H9 (cell line): ENCODE data around the gene SMIM13. TPM values are rescaled to one million over a fixed set of nuclear protein-coding genes. Genes with fewer than 3 reads are reported as not detected.

Experiments used
- DNase-seq: peaks from one replicate; pipeline ENCODE4 v3.0.0-alpha.2; 2017
- H2AFZ ChIP-seq: one replicate; pipeline ENCODE4 v1.6.1; 2013; ENCODE audit warnings: mild to moderate bottlenecking, low read length, control low read depth, moderate library complexity
- H2AK5ac ChIP-seq: 2 replicates; pipeline ENCODE4 v1.6.1; 2013; ENCODE audit warnings: low read length, control low read depth, mixed read lengths; ENCODE audit not compliant: insufficient read length
- H2BK120ac ChIP-seq: one replicate; pipeline ENCODE4 v1.6.1; 2013; ENCODE audit warnings: low read depth, mild to moderate bottlenecking, low read length, control low read depth, inconsistent platforms; ENCODE audit not compliant: poor library complexity, severe bottlenecking
- H2BK12ac ChIP-seq: 2 replicates; pipeline ENCODE4 v1.6.1; 2013; ENCODE audit warnings: low read length, control low read depth, mixed read lengths, low read depth; ENCODE audit not compliant: insufficient read length
- H2BK15ac ChIP-seq: 2 replicates; pipeline ENCODE4 v1.6.1; 2013; ENCODE audit warnings: low read depth, low read length, control low read depth
- H2BK20ac ChIP-seq: one replicate; pipeline ENCODE4 v1.6.1; 2013; ENCODE audit warnings: low read depth, mild to moderate bottlenecking, low read length, control low read depth, inconsistent platforms; ENCODE audit not compliant: poor library complexity, severe bottlenecking
- H2BK5ac ChIP-seq: 2 replicates; pipeline ENCODE4 v1.6.1; 2013; ENCODE audit warnings: low read length, control low read depth, mixed read lengths; ENCODE audit not compliant: insufficient read length
- H3K14ac ChIP-seq: 2 replicates; pipeline ENCODE4 v1.6.1; 2013; ENCODE audit warnings: low read length, control low read depth; ENCODE audit not compliant: insufficient read depth
- H3K18ac ChIP-seq: 2 replicates; pipeline ENCODE4 v1.6.1; 2013; ENCODE audit warnings: low read depth, mild to moderate bottlenecking, mixed read lengths, low read length, control low read depth; ENCODE audit not compliant: insufficient read length
- H3K23ac ChIP-seq: 2 replicates; pipeline ENCODE4 v1.6.1; 2013; ENCODE audit warnings: low read length, control low read depth, mixed read lengths, low read depth; ENCODE audit not compliant: insufficient read length
- H3K23me2 ChIP-seq: 2 replicates; pipeline ENCODE4 v1.6.1; 2013; ENCODE audit warnings: low read depth, mild to moderate bottlenecking, mixed read lengths, low read length, control low read depth; ENCODE audit not compliant: insufficient read length, poor library complexity, severe bottlenecking
- H3K27ac ChIP-seq: 2 replicates; pipeline ENCODE4 v1.5.1; 2013; ENCODE audit warnings: low read length, control low read depth, mixed read lengths, low read depth; ENCODE audit not compliant: insufficient read length
- H3K27me3 ChIP-seq: 2 replicates; pipeline ENCODE4 v1.6.1; 2013; ENCODE audit warnings: low read length, control low read depth, inconsistent platforms; ENCODE audit not compliant: insufficient read depth
- H3K4ac ChIP-seq: 2 replicates; pipeline ENCODE4 v1.6.1; 2013; ENCODE audit warnings: low read depth, mild to moderate bottlenecking, control low read depth, inconsistent platforms, low read length, moderate library complexity
- H3K4me1 ChIP-seq: 2 replicates; pipeline ENCODE4 v1.6.1; 2013; ENCODE audit warnings: low read length, control low read depth, inconsistent platforms; ENCODE audit not compliant: insufficient read depth
- H3K4me2 ChIP-seq: 2 replicates; pipeline ENCODE4 v1.6.1; 2013; ENCODE audit warnings: low read length, control low read depth, mixed read lengths; ENCODE audit not compliant: insufficient read length, insufficient read depth
- H3K56ac ChIP-seq: 2 replicates; pipeline ENCODE4 v1.6.1; 2013; ENCODE audit warnings: low read depth, mild to moderate bottlenecking, mixed read lengths, low read length, control low read depth; ENCODE audit not compliant: insufficient read length
- H3K79me1 ChIP-seq: 2 replicates; pipeline ENCODE4 v1.6.1; 2013; ENCODE audit warnings: low read depth, mild to moderate bottlenecking, moderate library complexity, low read length, control low read depth, inconsistent platforms; ENCODE audit not compliant: insufficient read depth, poor library complexity, severe bottlenecking
- H3K79me2 ChIP-seq: 2 replicates; pipeline ENCODE4 v1.6.1; 2013; ENCODE audit warnings: low read length, control low read depth, inconsistent platforms; ENCODE audit not compliant: insufficient read depth
- H3K9ac ChIP-seq: 2 replicates; pipeline ENCODE4 v1.6.1; 2013; ENCODE audit warnings: low read length, control low read depth, mixed read lengths; ENCODE audit not compliant: insufficient read length; ENCODE audit errors: extremely low read depth
- H3K9me3 ChIP-seq: one replicate; pipeline ENCODE4 v1.6.1; 2013; ENCODE audit warnings: low read depth, low read length, inconsistent platforms; ENCODE audit not compliant: control insufficient read depth
- H3T11ph ChIP-seq: one replicate; pipeline ENCODE4 v1.6.1; 2013; ENCODE audit warnings: mild to moderate bottlenecking, low read length, control low read depth, inconsistent platforms
- H4K20me1 ChIP-seq: one replicate; pipeline ENCODE4 v1.6.1; 2013; ENCODE audit not compliant: control insufficient read depth, insufficient read length, insufficient read depth
- H4K5ac ChIP-seq: 2 replicates; pipeline ENCODE4 v1.6.1; 2013; ENCODE audit warnings: low read depth, mild to moderate bottlenecking, mixed read lengths, low read length, control low read depth; ENCODE audit not compliant: insufficient read length
- H4K8ac ChIP-seq: replicated peaks from 2 replicates; pipeline ENCODE4 v1.6.1; 2013; ENCODE audit warnings: low read length, control low read depth, mixed read lengths, low read depth; ENCODE audit not compliant: insufficient read length
- H4K91ac ChIP-seq: 2 replicates; pipeline ENCODE4 v1.6.1; 2013; ENCODE audit warnings: low read depth, mild to moderate bottlenecking, moderate library complexity, mixed read lengths, low read length, control low read depth; ENCODE audit not compliant: insufficient read length
- H3K27ac Mint-ChIP-seq, 3 experiments: 2 replicates in 2 of 3; 3 replicates in 1 of 3; pipeline ENCODE4 v1.8.0; 2020 to 2021; ENCODE audit warnings: mixed read lengths in 3 of 3, mild to moderate bottlenecking in 1 of 3, moderate library complexity in 1 of 3
- H3K27me3 Mint-ChIP-seq: 2 replicates; pipeline ENCODE4 v1.8.0; 2021; ENCODE audit warnings: low read depth, mild to moderate bottlenecking, moderate library complexity, mixed read lengths
- H3K36me3 Mint-ChIP-seq, 3 experiments: 2 replicates in 2 of 3; 3 replicates in 1 of 3; pipeline ENCODE4 v1.8.0; 2020 to 2021; ENCODE audit warnings: low read depth in 3 of 3, mixed read lengths in 3 of 3; ENCODE audit not compliant: insufficient read depth in 1 of 3
- H3K4me1 Mint-ChIP-seq, 2 experiments: 2 replicates each; pipeline ENCODE4 v1.8.0; 2020; ENCODE audit warnings: mixed read lengths in 2 of 2
- H3K4me3 Mint-ChIP-seq, 2 experiments: 2 replicates in 1 of 2; 3 replicates in 1 of 2; pipeline ENCODE4 v1.8.0; 2020 to 2021; ENCODE audit warnings: mild to moderate bottlenecking in 2 of 2, mixed read lengths in 2 of 2, moderate library complexity in 1 of 2
- H3K9me3 Mint-ChIP-seq, 2 experiments: 2 replicates in 1 of 2; 3 replicates in 1 of 2; pipeline ENCODE4 v1.8.0; 2020; ENCODE audit warnings: mild to moderate bottlenecking in 2 of 2, mixed read lengths in 2 of 2, moderate library complexity in 1 of 2
- CTCF ChIP-seq: fragments of 200-600 bp; sonication (generic); conservative IDR thresholded peaks from 3 replicates; pipeline ENCODE4 v1.8.0; 2021; ENCODE audit warnings: antibody characterized with exemption, mild to moderate bottlenecking
- WGBS: extraction: QIAGEN DNeasy Blood & Tissue Kit; methylation state at CpG from one replicate; pipeline ENCODE4 v1.1.7; 2013; ENCODE audit warnings: missing lambda C conversion rate, low lambda C conversion rate, mixed read lengths; ENCODE audit not compliant: insufficient read length; ENCODE audit errors: extremely low coverage; 5-methylcytosine and 5-hydroxymethylcytosine counted together
- total RNA-seq: library from RNA; stranded (reverse); gene quantifications from 2 replicates; pipeline ENCODE4 v1.2.1, GENCODE V29; 2021

The SMIM13 gene
- total RNA-seq, 1 experiment from 2014 or later, result 10.6 TPM

- no peak overlapping the region for H3K4ac ChIP-seq
- H3K27me3 ChIP-seq, result no peaks in the 10 kb centered on the region
- no peak overlapping the region for H3K23ac ChIP-seq
- no peak overlapping the region for H2BK120ac ChIP-seq
- H3K4me3 Mint-ChIP-seq, result no peak overlapping the region
- no peaks in the 10 kb centered on the region for H3K79me2 ChIP-seq
- no CpG with 5 or more reads among the region's 2 CpGs for WGBS
- H2AK5ac ChIP-seq, result no peak overlapping the region
- no peaks in the 10 kb centered on the region for H3K36me3 Mint-ChIP-seq
- H4K5ac ChIP-seq, result no peak overlapping the region
- no peaks in the 10 kb centered on the region for H3K27me3 Mint-ChIP-seq
- no peak overlapping the region for H3K4me2 ChIP-seq
- no peak for TF ChIP-seq CTCF
- no peaks in the 10 kb centered on the region for H4K20me1 ChIP-seq
- H3T11ph ChIP-seq, result no peak overlapping the region
- no peaks in the 10 kb centered on the region for H3K79me1 ChIP-seq
- H2BK5ac ChIP-seq, result no peak overlapping the region
- peaks cover 16% of the 10 kb centered on the region in 2 experiments for H3K4me1 Mint-ChIP-seq
- no peak overlapping the region for H3K14ac ChIP-seq
- no peak overlapping the region for H4K91ac ChIP-seq
- no peak overlapping the region for H3K27ac ChIP-seq
- H3K9ac ChIP-seq, result no peak overlapping the region
- H3K23me2 ChIP-seq, result no peaks in the 10 kb centered on the region
- H2BK12ac ChIP-seq, result no peak overlapping the region
- no peaks in the 10 kb centered on the region for H3K9me3 ChIP-seq
- H4K8ac ChIP-seq, result no peak overlapping the region
- H3K27ac Mint-ChIP-seq, result no peak overlapping the region
- no peaks in the 10 kb centered on the region; the same call in 1 of the 2 replicates for H3K4me1 ChIP-seq
- no peak overlapping the region for H2BK15ac ChIP-seq
- H2BK20ac ChIP-seq, result no peak overlapping the region
- DNase-seq, result peak; percentile 52
- H3K9me3 Mint-ChIP-seq, result no peaks in the 10 kb centered on the region; a peak in 1 of 5 replicates
- H2AFZ ChIP-seq, result no peak overlapping the region
- no peak overlapping the region for H3K18ac ChIP-seq
- H3K56ac ChIP-seq, result no peak overlapping the region
These were observed 17.1 kb upstream of the SMIM13 start for GRCh38 chr6:11076540-11076939.
